Heart left ventricle (tissue), 16 donors: ENCODE results near the gene BTN2A1. TPM values are rescaled to one million over a fixed set of nuclear protein-coding genes. Genes with fewer than 3 reads are reported as not detected.

Experiments used
- ATAC-seq, 4 donors: fragments of 200-7000 bp; cut with Tn5 transposase; one replicate each; pipeline ENCODE4 v1.9.1; 2020 to 2022; ENCODE audit warnings: moderate library complexity in 4 of 4, mild to moderate bottlenecking in 3 of 4, moderate number of reproducible peaks in 1 of 4
- DNase-seq, 5 donors: peaks; one replicate each; pipeline ENCODE4 v3.0.0-alpha.2; 2020
- H3K27ac ChIP-seq, 12 donors: fragments of 200-600 bp; sonication (generic) in 4 of 12; one replicate each; pipeline versions ENCODE4 v1.5.0 to v1.8.0; 2016 to 2022; ENCODE audit warnings: mild to moderate bottlenecking in 2 of 12
- H3K27me3 ChIP-seq, 9 donors: fragments of 200-600 bp; sonication (generic) in 2 of 9; one replicate each; pipeline versions ENCODE4 v1.5.1 to v1.8.0; 2016 to 2022; ENCODE audit warnings: mild to moderate bottlenecking in 3 of 9
- H3K36me3 ChIP-seq, 9 donors: fragments of 200-600 bp; sonication (generic) in 2 of 9; one replicate each; pipeline versions ENCODE4 v1.5.0 to v1.8.0; 2018 to 2022; ENCODE audit warnings: mild to moderate bottlenecking in 2 of 9
- H3K4me1 ChIP-seq, 12 donors: fragments of 200-600 bp; sonication (generic) in 4 of 12; one replicate each; pipeline versions ENCODE4 v1.5.0 to v1.8.0; 2016 to 2022; ENCODE audit warnings: mild to moderate bottlenecking in 3 of 12
- H3K4me3 ChIP-seq, 12 donors: fragments of 200-600 bp; sonication (generic) in 4 of 12; one replicate each; pipeline versions ENCODE4 v1.5.0 to v1.8.0; 2017 to 2022; ENCODE audit warnings: mild to moderate bottlenecking in 9 of 12, moderate library complexity in 4 of 12
- H3K9me3 ChIP-seq, 12 donors: fragments of 200-600 bp; sonication (generic) in 4 of 12; one replicate each; pipeline versions ENCODE4 v1.5.0 to v1.8.0; 2016 to 2022; ENCODE audit warnings: mild to moderate bottlenecking in 1 of 12
- CTCF ChIP-seq, 12 donors: fragments of 200-600 bp; sonication (generic) in 4 of 12; IDR thresholded peaks; one replicate each; pipeline versions ENCODE4 v1.5.0 to v1.8.0; 2018 to 2022; ENCODE audit warnings: antibody characterized with exemption in 12 of 12, mild to moderate bottlenecking in 5 of 12
- POLR2A ChIP-seq, 2 donors: fragments of 450-650 bp; IDR thresholded peaks; one replicate each; pipeline ENCODE4 v1.6.1; 2017; ENCODE audit warnings: antibody characterized with exemption in 2 of 2, mild to moderate bottlenecking in 2 of 2, moderate library complexity in 2 of 2
- WGBS, 4 donors: extraction: QIAGEN DNeasy Blood & Tissue Kit in 2 of 4; methylation state at CpG; one replicate each; pipeline versions ENCODE4 v1.1.5 to v1.1.7; 2013 to 2018; 5-methylcytosine and 5-hydroxymethylcytosine counted together
- intact Hi-C, 10 donors: fragments of 100-400 bp; cut with DNase I; formaldehyde crosslinking; loops; one replicate each; pipeline versions ENCODE4 v1.11.1 to v1.14.2; 2022
- polyA plus RNA-seq, 2 donors: library from polyadenylated mRNA; stranded (reverse); fragments of 200-250 nt; gene quantifications; one replicate each; pipeline ENCODE4 v1.2.3, GENCODE V29; 2013
- total RNA-seq, 9 donors: library from RNA; depleted of rRNA in 2 of 9; stranded (reverse); fragments of >200 nt in 2 of 9; fragmentation: NEBNext Ultra II Directional in 3 of 9; extraction: Animal tissue kit (Norgen Biotek cat#: 25700) in 3 of 9; gene quantifications; one replicate each; pipeline versions ENCODE4 v1.1.0 to v1.2.4, GENCODE V29; 2016 to 2023
- donor health status: ischemic (EF 13 %, LVEDD 7.1; RV severe dilation, severe dysfunction).
- donor health status: healthy with polysubstance abuse.
- donor health status: DM: no; HTN: yes; CAD: no.
- donor health status: DM: no; HTN: no; CAD: no.
- donor health status: ischemic (EF 25% LVEDD 6.9; RV normal size, moderate dysfunction).
- donor health status: ischemic (EF 25% LVEDD 5.7; RV mildly dilated, moderate dysfunction).
- donor health status: healthy.
- donor health status: DM: yes; HTN: yes; CAD: no.
- donor health status: ischemic (EF 35%, LVEDD 5.7; RV mildly dilated, moderate dysfunction).
- donor health status: nonischemic (EF 11% LVEDD 7.7; RV severe dilation, severe dysfunction).
- donor health status: DM: yes; HTN: yes; CAD: no.
- donor health status: PGD.
- donor health status: ischemic (EF 29% LVEDD 5.4; RV normal size, mild dysfunction).
- donor health status: nonischemic (EF 23%, LVEDD 6.1; RV moderate dilation, normal function).

BTN2A1 gene
- total and polyA plus RNA-seq, 11 donors: 6.6 to 26.7 (median 14.8) TPM

GRCh38 chr6:26500102-26500501 lies 42.3 kb downstream of the BTN2A1 start, which contains the start of gene BTN1A1:
Gene BTN1A1 (plus strand): TSS chr6:26500303. CDS start chr6:26501287, 984 bp downstream.
- 51 to 61% (median 57%) methylated on average over 2 of the region's 2 CpGs for WGBS, 4 donors
- TF ChIP-seq CTCF (IDR thresholded peaks at IDR 0.05): no peak
- no peak for TF ChIP-seq POLR2A (IDR thresholded peaks at IDR 0.05)
- Histone ChIP-seq H3K4me3 (peak within 1 kb of the TSS in 3 of 12 donors; percentile 20 to 40 (median 37)), H3K4me1 (peaks cover 0 to 13% (median 6%) of the 10 kb centered on the region in 12 donors), H3K9me3 (no peaks in the 10 kb centered on the region), H3K27ac (no peak within 1 kb of the TSS), H3K27me3 (peaks cover 0 to 46% (median 30%) of the 10 kb centered on the region in 9 donors), H3K36me3 (no peaks in the 10 kb centered on the region)
- no peak for ATAC-seq
- intact Hi-C loops: no loop called here
- DNase-seq: no peak

- H3K27me3 ChIP-seq: peaks cover 0 to 43% (median 30%) of the 10 kb centered on the region in 9 donors
- intact Hi-C loops: no loop called here
Observed at GRCh38 chr6:26501482-26501986, 43.8 kb downstream of the BTN2A1 start.

GRCh38 chr6:26502165-26502564 lies 44.4 kb downstream of the BTN2A1 start:
- peaks cover 0 to 43% (median 30%) of the 10 kb centered on the region in 9 donors for H3K27me3 ChIP-seq
- intact Hi-C loops: no loop called here

More at GRCh38 chr6:26501482-26501986, 43.8 kb downstream of the BTN2A1 start:
- TF ChIP-seq CTCF (IDR thresholded peaks at IDR 0.05): no peak
- no peak for TF ChIP-seq POLR2A (IDR thresholded peaks at IDR 0.05)
- Histone ChIP-seq H3K9me3 (no peaks in the 10 kb centered on the region), H3K27ac (no peak overlapping the region), H3K4me3 (peak overlapping the region in 10 of 12 donors; percentile 20 to 51 (median 38)), H3K36me3 (no peaks in the 10 kb centered on the region), H3K4me1 (peaks cover 0 to 13% (median 6%) of the 10 kb centered on the region in 12 donors)
- peak in 3 of 4 donors; percentile 43 to 63 (median 48) for ATAC-seq
- peak; percentile 24 to 65 (median 32) for DNase-seq
- WGBS, 4 donors: 5 to 10% (median 7%) methylated on average over 25 to 49 of the region's 49 CpGs

GRCh38 chr6:26502626-26503025 lies 44.9 kb downstream of the BTN2A1 start:
- Histone ChIP-seq H3K4me1 (peaks cover 0 to 13% (median 6%) of the 10 kb centered on the region in 12 donors), H3K27me3 (peaks cover 0 to 43% (median 30%) of the 10 kb centered on the region in 9 donors), H3K9me3 (no peaks in the 10 kb centered on the region), H3K36me3 (no peaks in the 10 kb centered on the region), H3K4me3 (no peak overlapping the region), H3K27ac (no peak overlapping the region)
- WGBS, 4 donors: 91 to 96% (median 95%) methylated on average over 3 of the region's 3 CpGs
- no peak for ATAC-seq
- intact Hi-C loops: no loop called here
- no peak for DNase-seq
- no peak for TF ChIP-seq CTCF (IDR thresholded peaks at IDR 0.05)
- TF ChIP-seq POLR2A (IDR thresholded peaks at IDR 0.05): no peak

More at GRCh38 chr6:26502165-26502564, 44.4 kb downstream of the BTN2A1 start:
- Histone ChIP-seq H3K4me1 (peaks cover 0 to 13% (median 6%) of the 10 kb centered on the region in 12 donors), H3K27ac (no peak overlapping the region), H3K4me3 (peak overlapping the region in 6 of 12 donors; percentile 29 to 50 (median 38)), H3K36me3 (no peaks in the 10 kb centered on the region), H3K9me3 (no peaks in the 10 kb centered on the region)
- ATAC-seq: no peak
- TF ChIP-seq CTCF (IDR thresholded peaks at IDR 0.05) (no peak), POLR2A (IDR thresholded peaks at IDR 0.05) (no peak)
- DNase-seq: no peak
